H9 (cell line): ENCODE results near the gene HGS. TPM values are rescaled to one million over a fixed set of nuclear protein-coding genes. Genes with fewer than 3 reads are reported as not detected.

ENCODE experiments used
- DNase-seq: peaks from one replicate; pipeline ENCODE4 v3.0.0-alpha.2; 2017
- H2AFZ ChIP-seq: one replicate; pipeline ENCODE4 v1.6.1; 2013; ENCODE audit warnings: mild to moderate bottlenecking, low read length, control low read depth, moderate library complexity
- H2AK5ac ChIP-seq: 2 replicates; pipeline ENCODE4 v1.6.1; 2013; ENCODE audit warnings: low read length, control low read depth, mixed read lengths; ENCODE audit not compliant: insufficient read length
- H2BK120ac ChIP-seq: one replicate; pipeline ENCODE4 v1.6.1; 2013; ENCODE audit warnings: low read depth, mild to moderate bottlenecking, low read length, control low read depth, inconsistent platforms; ENCODE audit not compliant: poor library complexity, severe bottlenecking
- H2BK12ac ChIP-seq: 2 replicates; pipeline ENCODE4 v1.6.1; 2013; ENCODE audit warnings: low read length, control low read depth, mixed read lengths, low read depth; ENCODE audit not compliant: insufficient read length
- H2BK15ac ChIP-seq: 2 replicates; pipeline ENCODE4 v1.6.1; 2013; ENCODE audit warnings: low read depth, low read length, control low read depth
- H2BK20ac ChIP-seq: one replicate; pipeline ENCODE4 v1.6.1; 2013; ENCODE audit warnings: low read depth, mild to moderate bottlenecking, low read length, control low read depth, inconsistent platforms; ENCODE audit not compliant: poor library complexity, severe bottlenecking
- H2BK5ac ChIP-seq: 2 replicates; pipeline ENCODE4 v1.6.1; 2013; ENCODE audit warnings: low read length, control low read depth, mixed read lengths; ENCODE audit not compliant: insufficient read length
- H3K14ac ChIP-seq: 2 replicates; pipeline ENCODE4 v1.6.1; 2013; ENCODE audit warnings: low read length, control low read depth; ENCODE audit not compliant: insufficient read depth
- H3K18ac ChIP-seq: 2 replicates; pipeline ENCODE4 v1.6.1; 2013; ENCODE audit warnings: low read depth, mild to moderate bottlenecking, mixed read lengths, low read length, control low read depth; ENCODE audit not compliant: insufficient read length
- H3K23ac ChIP-seq: 2 replicates; pipeline ENCODE4 v1.6.1; 2013; ENCODE audit warnings: low read length, control low read depth, mixed read lengths, low read depth; ENCODE audit not compliant: insufficient read length
- H3K23me2 ChIP-seq: 2 replicates; pipeline ENCODE4 v1.6.1; 2013; ENCODE audit warnings: low read depth, mild to moderate bottlenecking, mixed read lengths, low read length, control low read depth; ENCODE audit not compliant: insufficient read length, poor library complexity, severe bottlenecking
- H3K27ac ChIP-seq: 2 replicates; pipeline ENCODE4 v1.5.1; 2013; ENCODE audit warnings: low read length, control low read depth, mixed read lengths, low read depth; ENCODE audit not compliant: insufficient read length
- H3K27me3 ChIP-seq: 2 replicates; pipeline ENCODE4 v1.6.1; 2013; ENCODE audit warnings: low read length, control low read depth, inconsistent platforms; ENCODE audit not compliant: insufficient read depth
- H3K4ac ChIP-seq: 2 replicates; pipeline ENCODE4 v1.6.1; 2013; ENCODE audit warnings: low read depth, mild to moderate bottlenecking, control low read depth, inconsistent platforms, low read length, moderate library complexity
- H3K4me1 ChIP-seq: 2 replicates; pipeline ENCODE4 v1.6.1; 2013; ENCODE audit warnings: low read length, control low read depth, inconsistent platforms; ENCODE audit not compliant: insufficient read depth
- H3K4me2 ChIP-seq: 2 replicates; pipeline ENCODE4 v1.6.1; 2013; ENCODE audit warnings: low read length, control low read depth, mixed read lengths; ENCODE audit not compliant: insufficient read length, insufficient read depth
- H3K56ac ChIP-seq: 2 replicates; pipeline ENCODE4 v1.6.1; 2013; ENCODE audit warnings: low read depth, mild to moderate bottlenecking, mixed read lengths, low read length, control low read depth; ENCODE audit not compliant: insufficient read length
- H3K79me1 ChIP-seq: 2 replicates; pipeline ENCODE4 v1.6.1; 2013; ENCODE audit warnings: low read depth, mild to moderate bottlenecking, moderate library complexity, low read length, control low read depth, inconsistent platforms; ENCODE audit not compliant: insufficient read depth, poor library complexity, severe bottlenecking
- H3K79me2 ChIP-seq: 2 replicates; pipeline ENCODE4 v1.6.1; 2013; ENCODE audit warnings: low read length, control low read depth, inconsistent platforms; ENCODE audit not compliant: insufficient read depth
- H3K9ac ChIP-seq: 2 replicates; pipeline ENCODE4 v1.6.1; 2013; ENCODE audit warnings: low read length, control low read depth, mixed read lengths; ENCODE audit not compliant: insufficient read length; ENCODE audit errors: extremely low read depth
- H3K9me3 ChIP-seq: one replicate; pipeline ENCODE4 v1.6.1; 2013; ENCODE audit warnings: low read depth, low read length, inconsistent platforms; ENCODE audit not compliant: control insufficient read depth
- H3T11ph ChIP-seq: one replicate; pipeline ENCODE4 v1.6.1; 2013; ENCODE audit warnings: mild to moderate bottlenecking, low read length, control low read depth, inconsistent platforms
- H4K20me1 ChIP-seq: one replicate; pipeline ENCODE4 v1.6.1; 2013; ENCODE audit not compliant: control insufficient read depth, insufficient read length, insufficient read depth
- H4K5ac ChIP-seq: 2 replicates; pipeline ENCODE4 v1.6.1; 2013; ENCODE audit warnings: low read depth, mild to moderate bottlenecking, mixed read lengths, low read length, control low read depth; ENCODE audit not compliant: insufficient read length
- H4K8ac ChIP-seq: replicated peaks from 2 replicates; pipeline ENCODE4 v1.6.1; 2013; ENCODE audit warnings: low read length, control low read depth, mixed read lengths, low read depth; ENCODE audit not compliant: insufficient read length
- H4K91ac ChIP-seq: 2 replicates; pipeline ENCODE4 v1.6.1; 2013; ENCODE audit warnings: low read depth, mild to moderate bottlenecking, moderate library complexity, mixed read lengths, low read length, control low read depth; ENCODE audit not compliant: insufficient read length
- H3K27ac Mint-ChIP-seq, 3 experiments: 2 replicates in 2 of 3; 3 replicates in 1 of 3; pipeline ENCODE4 v1.8.0; 2020 to 2021; ENCODE audit warnings: mixed read lengths in 3 of 3, mild to moderate bottlenecking in 1 of 3, moderate library complexity in 1 of 3
- H3K27me3 Mint-ChIP-seq: 2 replicates; pipeline ENCODE4 v1.8.0; 2021; ENCODE audit warnings: low read depth, mild to moderate bottlenecking, moderate library complexity, mixed read lengths
- H3K36me3 Mint-ChIP-seq, 3 experiments: 2 replicates in 2 of 3; 3 replicates in 1 of 3; pipeline ENCODE4 v1.8.0; 2020 to 2021; ENCODE audit warnings: low read depth in 3 of 3, mixed read lengths in 3 of 3; ENCODE audit not compliant: insufficient read depth in 1 of 3
- H3K4me1 Mint-ChIP-seq, 2 experiments: 2 replicates each; pipeline ENCODE4 v1.8.0; 2020; ENCODE audit warnings: mixed read lengths in 2 of 2
- H3K4me3 Mint-ChIP-seq, 2 experiments: 2 replicates in 1 of 2; 3 replicates in 1 of 2; pipeline ENCODE4 v1.8.0; 2020 to 2021; ENCODE audit warnings: mild to moderate bottlenecking in 2 of 2, mixed read lengths in 2 of 2, moderate library complexity in 1 of 2
- H3K9me3 Mint-ChIP-seq, 2 experiments: 2 replicates in 1 of 2; 3 replicates in 1 of 2; pipeline ENCODE4 v1.8.0; 2020; ENCODE audit warnings: mild to moderate bottlenecking in 2 of 2, mixed read lengths in 2 of 2, moderate library complexity in 1 of 2
- CTCF ChIP-seq: fragments of 200-600 bp; sonication (generic); conservative IDR thresholded peaks from 3 replicates; pipeline ENCODE4 v1.8.0; 2021; ENCODE audit warnings: antibody characterized with exemption, mild to moderate bottlenecking
- WGBS: extraction: QIAGEN DNeasy Blood & Tissue Kit; methylation state at CpG from one replicate; pipeline ENCODE4 v1.1.7; 2013; ENCODE audit warnings: missing lambda C conversion rate, low lambda C conversion rate, mixed read lengths; ENCODE audit not compliant: insufficient read length; ENCODE audit errors: extremely low coverage; 5-methylcytosine and 5-hydroxymethylcytosine counted together
- total RNA-seq: library from RNA; stranded (reverse); gene quantifications from 2 replicates; pipeline ENCODE4 v1.2.1, GENCODE V29; 2021

Gene HGS
- total RNA-seq, 1 experiment from 2014 or later = 106 TPM

GRCh38 chr17:81737947-81738800, 54.4 kb downstream of the HGS start:
- no peak overlapping the region; the same call in 1 of the 2 replicates for H3K14ac ChIP-seq
- no peak overlapping the region for H2BK5ac ChIP-seq
- no peak overlapping the region for H3K4ac ChIP-seq
- no peak overlapping the region for H3K27ac ChIP-seq
- H3K4me1 Mint-ChIP-seq = peaks cover 3 to 11% of the 10 kb centered on the region in 2 experiments; a peak in 3 of 4 replicates
- no peak overlapping the region for H3K4me2 ChIP-seq
- peaks cover 18% of the 10 kb centered on the region for H3K27me3 Mint-ChIP-seq
- H3T11ph ChIP-seq = no peak overlapping the region
- no peaks in the 10 kb centered on the region for H3K9me3 ChIP-seq
- H4K5ac ChIP-seq = no peak overlapping the region
- no peaks in the 10 kb centered on the region for H3K23me2 ChIP-seq
- H3K36me3 Mint-ChIP-seq = no peaks in the 10 kb centered on the region
- H4K8ac ChIP-seq = no peak overlapping the region
- no peak overlapping the region for H3K23ac ChIP-seq
- no peaks in the 10 kb centered on the region for H3K79me1 ChIP-seq
- H2AK5ac ChIP-seq = no peak overlapping the region
- no peak overlapping the region for H3K4me3 Mint-ChIP-seq
- H2BK12ac ChIP-seq = no peak overlapping the region
- no CpG with 5 or more reads among the region's 31 CpGs for WGBS
- H3K9ac ChIP-seq = no peak overlapping the region
- no peak overlapping the region for H3K56ac ChIP-seq
- no peak overlapping the region for H2AFZ ChIP-seq
- H3K4me1 ChIP-seq = no peaks in the 10 kb centered on the region
- no peaks in the 10 kb centered on the region for H4K20me1 ChIP-seq
- no peak overlapping the region for H3K18ac ChIP-seq
- no peak overlapping the region for H2BK15ac ChIP-seq
- no peak for TF ChIP-seq CTCF
- no peak overlapping the region for H2BK20ac ChIP-seq
- no peak overlapping the region for H3K27ac Mint-ChIP-seq
- peaks cover 0 to 4% of the 10 kb centered on the region in 2 experiments; a peak in 2 of 5 replicates for H3K9me3 Mint-ChIP-seq
- H3K79me2 ChIP-seq = no peaks in the 10 kb centered on the region
- no peak overlapping the region for H4K91ac ChIP-seq
- H3K27me3 ChIP-seq = no peaks in the 10 kb centered on the region
- no peak for DNase-seq
- no peak overlapping the region for H2BK120ac ChIP-seq
